GM12878 (cell line): ENCODE results near the gene NAB1. TPM values are rescaled to one million over a fixed set of nuclear protein-coding genes. Genes with fewer than 3 reads are reported as not detected.
A peak's percentile ranks its signal among the peaks of the same experiment; 100 is the strongest.

ENCODE experiments used
- BACH1 ChIP-seq: fragments of 450-650 bp; IDR thresholded peaks from 2 replicates; pipeline ENCODE4 v1.6.1; 2017; ENCODE audit warnings: mild to moderate bottlenecking, borderline replicate concordance
- BCL3 ChIP-seq: IDR thresholded peaks from 2 replicates; pipeline ENCODE4 v1.6.1; 2011; ENCODE audit warnings: borderline replicate concordance, low read depth, mild to moderate bottlenecking, moderate library complexity, low read length; ENCODE audit not compliant: insufficient read depth, poor library complexity, severe bottlenecking
- BMI1 ChIP-seq: fragments of 450-650 bp; IDR thresholded peaks from 2 replicates; pipeline ENCODE4 v1.6.1; 2016; ENCODE audit warnings: mild to moderate bottlenecking, moderate library complexity, borderline replicate concordance
- CHD4 ChIP-seq: fragments of 200-600 bp; sonication (generic); IDR thresholded peaks from 2 replicates; pipeline ENCODE4 v1.6.1; 2016; ENCODE audit warnings: mild to moderate bottlenecking
- EED ChIP-seq: sonication (generic); IDR thresholded peaks from 2 replicates; pipeline ENCODE4 v1.6.1; 2016; ENCODE audit warnings: antibody characterized with exemption, low read depth
- GATAD2B ChIP-seq: fragments of 450-650 bp; conservative IDR thresholded peaks from 2 replicates; pipeline ENCODE4 v1.6.1; 2017; ENCODE audit warnings: low read depth, mild to moderate bottlenecking, moderate library complexity
- IRF3 ChIP-seq: fragments of 450-650 bp; IDR thresholded peaks from 2 replicates; pipeline ENCODE4 v1.6.1; 2014; ENCODE audit warnings: mild to moderate bottlenecking
- JUNB ChIP-seq: IDR thresholded peaks from 2 replicates; pipeline ENCODE4 v1.6.1; 2016; ENCODE audit warnings: antibody characterized with exemption, mild to moderate bottlenecking
- NFYB ChIP-seq: IDR thresholded peaks from 2 replicates; pipeline ENCODE4 v1.6.1; 2011; ENCODE audit warnings: low read depth, mild to moderate bottlenecking, low read length, improper control_type of control experiment, moderate library complexity; ENCODE audit not compliant: insufficient read depth
- RBBP5 ChIP-seq: fragments of 200-600 bp; sonication (generic); conservative IDR thresholded peaks from 2 replicates; pipeline ENCODE4 v1.6.1; 2016
- SIN3A ChIP-seq: IDR thresholded peaks from 2 replicates; pipeline ENCODE4 v1.6.1; 2012; ENCODE audit warnings: low read depth, low read length, improper control_type of control experiment
- SMAD1 ChIP-seq: fragments of 450-650 bp; IDR thresholded peaks from 2 replicates; pipeline ENCODE4 v1.6.1; 2018; ENCODE audit warnings: mild to moderate bottlenecking, low read depth; ENCODE audit not compliant: partially characterized antibody
- SMARCA5 ChIP-seq: fragments of 450-650 bp; IDR thresholded peaks from 2 replicates; pipeline ENCODE4 v1.6.1; 2017; ENCODE audit warnings: mild to moderate bottlenecking
- SREBF2 ChIP-seq: IDR thresholded peaks from 2 replicates; pipeline ENCODE4 v1.6.1; 2012; ENCODE audit warnings: mild to moderate bottlenecking, low read length
- ZNF687 ChIP-seq: fragments of 450-650 bp; IDR thresholded peaks from 2 replicates; pipeline ENCODE4 v1.6.1; 2017; ENCODE audit warnings: mild to moderate bottlenecking, moderate library complexity
- polyA plus RNA-seq, 11 experiments: library from polyadenylated mRNA; depleted of rRNA in 4 of 11; unstranded in 6 of 11; stranded (reverse) in 5 of 11; fragments of >200 nt; fragmentation: Nextera tagmentation in 4 of 11; fragmentation: Illumina TruSeq in 1 of 11; extraction: Ambion mirVana in 4 of 11; extraction: Trizol in 1 of 11; gene quantifications; 1 replicate in 1 of 11; 2 replicates in 10 of 11; pipeline versions ENCODE4 v1.2.1 to v1.2.3, GENCODE V29; 2011 to 2016; ENCODE audit warnings: inconsistent platforms in 2 of 11, missing spikeins in 2 of 11, low read depth in 1 of 11
- total RNA-seq, 4 experiments: library from RNA; depleted of rRNA in 3 of 4; stranded (reverse); fragments of >200 nt in 3 of 4; fragmentation: Illumina TruSeq in 1 of 4; extraction: Trizol in 1 of 4; gene quantifications; 2 replicates each; pipeline versions ENCODE4 v1.2.1 to v1.2.3, GENCODE V29; 2013 to 2021
- TF ChIP-seq, protein P1 (sequence below): fragments of 450-650 bp; formaldehyde crosslinking; IDR thresholded peaks from 2 replicates; pipeline ENCODE4 v1.5.0; 2022; ENCODE audit warnings: mild to moderate bottlenecking, missing genetic modification characterization
- TF ChIP-seq, protein P2 (sequence below): IDR thresholded peaks from 2 replicates; pipeline ENCODE4 v1.6.1; 2012; ENCODE audit warnings: low read length, inconsistent platforms

Gene NAB1
- total and polyA plus RNA-seq, 10 of the 15 experiments (the other 5 are each of a cell fraction or from before 2014, with no cell fraction given) = 4.5 to 39.6 (median 23.0) TPM

DNA sequence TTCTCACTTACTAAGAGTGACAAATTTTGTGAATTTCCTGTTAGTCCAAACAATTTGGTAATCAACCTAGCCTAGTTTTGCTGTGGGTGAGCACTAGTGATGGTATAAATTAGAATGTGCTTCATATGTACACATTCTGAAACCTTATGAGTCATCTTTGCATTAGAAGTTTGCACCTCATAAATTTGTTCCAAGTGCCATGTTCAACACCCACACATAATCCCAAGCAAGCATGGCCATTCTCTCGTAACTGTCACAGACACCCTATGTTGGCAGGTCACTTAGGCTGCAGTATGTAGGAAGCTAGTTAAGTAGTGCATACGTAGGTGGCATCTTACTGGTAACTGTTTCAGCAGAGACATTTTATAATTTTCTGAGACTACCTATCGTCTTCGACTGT is 46.9 kb downstream of the NAB1 start (continued):
- TF ChIP-seq, protein P1, sequence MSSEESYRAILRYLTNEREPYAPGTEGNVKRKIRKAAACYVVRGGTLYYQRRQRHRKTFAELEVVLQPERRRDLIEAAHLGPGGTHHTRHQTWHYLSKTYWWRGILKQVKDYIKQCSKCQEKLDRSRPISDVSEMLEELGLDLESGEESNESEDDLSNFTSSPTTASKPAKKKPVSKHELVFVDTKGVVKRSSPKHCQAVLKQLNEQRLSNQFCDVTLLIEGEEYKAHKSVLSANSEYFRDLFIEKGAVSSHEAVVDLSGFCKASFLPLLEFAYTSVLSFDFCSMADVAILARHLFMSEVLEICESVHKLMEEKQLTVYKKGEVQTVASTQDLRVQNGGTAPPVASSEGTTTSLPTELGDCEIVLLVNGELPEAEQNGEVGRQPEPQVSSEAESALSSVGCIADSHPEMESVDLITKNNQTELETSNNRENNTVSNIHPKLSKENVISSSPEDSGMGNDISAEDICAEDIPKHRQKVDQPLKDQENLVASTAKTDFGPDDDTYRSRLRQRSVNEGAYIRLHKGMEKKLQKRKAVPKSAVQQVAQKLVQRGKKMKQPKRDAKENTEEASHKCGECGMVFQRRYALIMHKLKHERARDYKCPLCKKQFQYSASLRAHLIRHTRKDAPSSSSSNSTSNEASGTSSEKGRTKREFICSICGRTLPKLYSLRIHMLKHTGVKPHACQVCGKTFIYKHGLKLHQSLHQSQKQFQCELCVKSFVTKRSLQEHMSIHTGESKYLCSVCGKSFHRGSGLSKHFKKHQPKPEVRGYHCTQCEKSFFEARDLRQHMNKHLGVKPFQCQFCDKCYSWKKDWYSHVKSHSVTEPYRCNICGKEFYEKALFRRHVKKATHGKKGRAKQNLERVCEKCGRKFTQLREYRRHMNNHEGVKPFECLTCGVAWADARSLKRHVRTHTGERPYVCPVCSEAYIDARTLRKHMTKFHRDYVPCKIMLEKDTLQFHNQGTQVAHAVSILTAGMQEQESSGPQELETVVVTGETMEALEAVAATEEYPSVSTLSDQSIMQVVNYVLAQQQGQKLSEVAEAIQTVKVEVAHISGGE = no peak
- TF ChIP-seq RBBP5 (no peak), SREBF2 (no peak), EED (no peak), SMAD1 (peak; percentile 74), ZNF687 (peak; percentile 48; the same call in 1 of the 2 replicates), BMI1 (peak; percentile 75; the same call in 1 of the 2 replicates), BACH1 (peak; percentile 78; the same call in 1 of the 2 replicates), CHD4 (no peak), IRF3 (no peak), NFYB (no peak), BCL3 (peak; percentile 55), JUNB (peak; percentile 61), GATAD2B (peak; percentile 84), SMARCA5 (no peak), SIN3A (no peak)
- TF ChIP-seq, protein P2, sequence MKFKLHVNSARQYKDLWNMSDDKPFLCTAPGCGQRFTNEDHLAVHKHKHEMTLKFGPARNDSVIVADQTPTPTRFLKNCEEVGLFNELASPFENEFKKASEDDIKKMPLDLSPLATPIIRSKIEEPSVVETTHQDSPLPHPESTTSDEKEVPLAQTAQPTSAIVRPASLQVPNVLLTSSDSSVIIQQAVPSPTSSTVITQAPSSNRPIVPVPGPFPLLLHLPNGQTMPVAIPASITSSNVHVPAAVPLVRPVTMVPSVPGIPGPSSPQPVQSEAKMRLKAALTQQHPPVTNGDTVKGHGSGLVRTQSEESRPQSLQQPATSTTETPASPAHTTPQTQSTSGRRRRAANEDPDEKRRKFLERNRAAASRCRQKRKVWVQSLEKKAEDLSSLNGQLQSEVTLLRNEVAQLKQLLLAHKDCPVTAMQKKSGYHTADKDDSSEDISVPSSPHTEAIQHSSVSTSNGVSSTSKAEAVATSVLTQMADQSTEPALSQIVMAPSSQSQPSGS = peak; percentile 57
